Measurements from ENCODE around the gene AJM1.
A peak's percentile ranks its signal among the peaks of the same experiment; 100 is the strongest.

Gene AJM1

GRCh38 chr9:136846376-136847087 lies 4.3 kb downstream of the AJM1 start:
- DNase-seq = no peak

- no peak for DNase-seq
These were observed 5.0 kb downstream of the AJM1 start for GRCh38 chr9:136847088-136847825.

- peak; percentile 92 for DNase-seq
These were observed 5.6 kb downstream of the AJM1 start for GRCh38 chr9:136847826-136848392.

- DNase-seq = no peak
These were observed 6.2 kb downstream of the AJM1 start for GRCh38 chr9:136848393-136849037.

GRCh38 chr9:136849038-136849959 lies 7.0 kb downstream of the AJM1 start, which contains the start of gene PHPT1:
PHPT1 (plus strand) TSS chr9:136849409; CDS start chr9:136849431, 22 bp downstream.
- peak; percentile 96 for DNase-seq

- no peak for DNase-seq
These were observed 7.9 kb downstream of the AJM1 start for GRCh38 chr9:136849960-136850865.

GRCh38 chr9:136850866-136851775 lies 8.8 kb downstream of the AJM1 start:
- no peak for DNase-seq

- DNase-seq = no peak
These were observed 9.8 kb downstream of the AJM1 start, which contains the start of gene MAMDC4 for GRCh38 chr9:136851941-136852663. MAMDC4 (plus strand) TSS chr9:136852346; CDS start chr9:136852417, 71 bp downstream.

GRCh38 chr9:136852664-136853595 lies 10.7 kb downstream of the AJM1 start:
- no peak for DNase-seq

GRCh38 chr9:136853596-136854112 lies 11.4 kb downstream of the AJM1 start:
- DNase-seq = no peak

- DNase-seq = peak; percentile 53
These were observed 12.0 kb downstream of the AJM1 start for GRCh38 chr9:136854113-136854841.

GRCh38 chr9:136854842-136855460 lies 12.7 kb downstream of the AJM1 start:
- DNase-seq = peak; percentile 51

GRCh38 chr9:136855461-136856078 lies 13.3 kb downstream of the AJM1 start:
- peak; percentile 51 for DNase-seq

GRCh38 chr9:136856079-136856476 lies 13.8 kb downstream of the AJM1 start:
- DNase-seq = peak; percentile 52

GRCh38 chr9:136856541-136857141 lies 14.4 kb downstream of the AJM1 start:
- peak; percentile 55 for DNase-seq

- no peak for DNase-seq
These were observed 14.9 kb downstream of the AJM1 start for GRCh38 chr9:136857166-136857565.

Measured in activated CD8-positive, alpha-beta memory T cell treated with anti-CD3 and anti-CD28 coated beads, Interleukin-2, amount 50 U/mL, for 48 hours (primary cell).